Ovary (tissue), 9 donors: ENCODE measurements around the gene TMEM269. TPM values are rescaled to one million over a fixed set of nuclear protein-coding genes. Genes with fewer than 3 reads are reported as not detected.

Experiments
- DNase-seq, 5 donors: peaks; one replicate each; pipeline ENCODE4 v3.0.0-alpha.2; 2019 to 2020
- H3K27ac ChIP-seq, 2 donors: fragments of 200-600 bp; one replicate each; pipeline versions ENCODE4 v1.5.1 to v1.8.0; 2019 to 2022
- H3K27me3 ChIP-seq: fragments of 200-600 bp; one replicate; pipeline ENCODE4 v1.8.0; 2022
- H3K36me3 ChIP-seq: fragments of 200-600 bp; sonication (generic); one replicate; pipeline ENCODE4 v1.5.1; 2019
- H3K4me1 ChIP-seq: one replicate; pipeline ENCODE4 v1.8.1; 2013; ENCODE audit warnings: mild to moderate bottlenecking, moderate library complexity; ENCODE audit not compliant: insufficient read depth
- H3K4me3 ChIP-seq: fragments of 200-600 bp; sonication (generic); one replicate; pipeline ENCODE4 v1.5.1; 2017
- H3K9me3 ChIP-seq, 2 donors: fragments of 200-600 bp in 1 of 2; sonication (generic) in 1 of 2; one replicate each; pipeline versions ENCODE4 v1.5.1 to v1.8.1; 2013 to 2019; ENCODE audit warnings: mild to moderate bottlenecking in 1 of 2, moderate library complexity in 1 of 2
- CTCF ChIP-seq, 3 donors: fragments of 450-650 bp in 2 of 3; fragments of 200-600 bp in 1 of 3; IDR thresholded peaks; one replicate each; pipeline versions ENCODE4 v1.5.1 to v1.8.0; 2016 to 2022; ENCODE audit warnings: antibody characterized with exemption in 3 of 3, mild to moderate bottlenecking in 1 of 3
- EP300 ChIP-seq: sonication (generic); formaldehyde crosslinking; IDR thresholded peaks from one replicate; pipeline ENCODE4 v1.6.1; 2017; ENCODE audit warnings: antibody characterized with exemption
- POLR2A ChIP-seq: fragments of 450-650 bp; IDR thresholded peaks from one replicate; pipeline ENCODE4 v1.6.1; 2017; ENCODE audit warnings: antibody characterized with exemption, mild to moderate bottlenecking, moderate library complexity
- WGBS, 3 donors: extraction: QIAGEN DNeasy Blood & Tissue Kit in 1 of 3; methylation state at CpG; one replicate each; pipeline versions ENCODE4 v1.1.5 to v1.1.7; 2013 to 2017; 5-methylcytosine and 5-hydroxymethylcytosine counted together
- intact Hi-C, 4 donors: fragments of 100-400 bp; cut with DNase I; formaldehyde crosslinking; loops; one replicate each; pipeline versions ENCODE4 v1.11.0 to v1.15.1; 2022 to 2023
- polyA plus RNA-seq, 2 donors: library from polyadenylated mRNA; stranded (reverse); fragments of 200-250 nt in 1 of 2; fragments of 350-450 nt in 1 of 2; fragmentation: Illumina TruSeq in 1 of 2; extraction: RNeasy Lipid Tissue Mini Kit (QIAGEN cat#74804) in 1 of 2; gene quantifications; one replicate each; pipeline ENCODE4 v1.2.3, GENCODE V29; 2013 to 2014
- total RNA-seq, 7 donors: library from RNA; depleted of rRNA in 2 of 7; stranded (reverse); fragments of >200 nt in 2 of 7; fragmentation: NEBNext Ultra II Directional in 3 of 7; extraction: Animal tissue kit (Norgen Biotek cat#: 25700) in 3 of 7; gene quantifications; one replicate each; pipeline versions ENCODE4 v1.1.0 to v1.2.4, GENCODE V29; 2016 to 2023
- donor health status: DM: no; HTN: no; CAD: no; lungs with moderate emphysema.
- donor health status: DM: no; HTN: no; CAD: no.
- donor health status: Bipolar disorder and iron deficiency.
- donor health status: DM: yes; HTN: yes; CAD: no.
- donor health status: DM: no; HTN: no; CAD: no.
- donor health status: DM: yes; HTN: yes; CAD: no.

The TMEM269 gene
- total and polyA plus RNA-seq, 9 donors = 0.07 to 0.62 (median 0.31) TPM; not detected in 3

- 89 to 92% (median 92%) methylated on average over 5 of the region's 5 CpGs for WGBS, 3 donors
- Histone ChIP-seq H3K4me3 (no peak overlapping the region), H3K27me3 (no peaks in the 10 kb centered on the region), H3K27ac (no peak overlapping the region), H3K36me3 (no peaks in the 10 kb centered on the region), H3K9me3 (no peaks in the 10 kb centered on the region), H3K4me1 (peaks cover 3% of the 10 kb centered on the region)
- intact Hi-C loops = loop anchor here in 1 of 4 donors (10.0 kb wide), 1 partner anchor 290 kb away; no protein-coding TSS in a partner anchor
- no peak for DNase-seq
- no peak for TF ChIP-seq EP300
- TF ChIP-seq CTCF (IDR thresholded peaks at IDR 0.05) = no peak
- TF ChIP-seq POLR2A = no peak
These were observed 9.8 kb upstream of the TMEM269 start for GRCh38 chr1:42774928-42775526.

GRCh38 chr1:42776502-42776901 is 8.3 kb upstream of the TMEM269 start:
- no peak overlapping the region for H3K4me3 ChIP-seq
- H3K36me3 ChIP-seq = no peaks in the 10 kb centered on the region

GRCh38 chr1:42777852-42778251 is 6.9 kb upstream of the TMEM269 start:
- TF ChIP-seq CTCF (IDR thresholded peaks at IDR 0.05) = no peak
- TF ChIP-seq POLR2A = no peak
- TF ChIP-seq EP300 = no peak
- Histone ChIP-seq H3K4me1 (no peaks in the 10 kb centered on the region), H3K27ac (no peak overlapping the region), H3K4me3 (no peak overlapping the region), H3K27me3 (no peaks in the 10 kb centered on the region), H3K9me3 (no peaks in the 10 kb centered on the region), H3K36me3 (no peaks in the 10 kb centered on the region)
- DNase-seq = no peak
- intact Hi-C loops = loop anchor here in 1 of 4 donors (10.0 kb wide), 1 partner anchor 287 kb away; no protein-coding TSS in a partner anchor

More at GRCh38 chr1:42776502-42776901, 8.3 kb upstream of the TMEM269 start:
- WGBS, 3 donors = 96 to 97% (median 96%) methylated on average over 6 of the region's 6 CpGs
- no peaks in the 10 kb centered on the region for H3K27me3 ChIP-seq
- no peak overlapping the region for H3K27ac ChIP-seq
- no peak for DNase-seq
- H3K4me1 ChIP-seq = peaks cover 2% of the 10 kb centered on the region
- TF ChIP-seq EP300 = no peak
- no peak for TF ChIP-seq POLR2A
- no peak for TF ChIP-seq CTCF (IDR thresholded peaks at IDR 0.05)
- H3K9me3 ChIP-seq = no peaks in the 10 kb centered on the region
- intact Hi-C loops = loop anchor here in 1 of 4 donors (10.0 kb wide), 1 partner anchor 288 kb away; no protein-coding TSS in a partner anchor

- no peaks in the 10 kb centered on the region for H3K27me3 ChIP-seq
- no peaks in the 10 kb centered on the region for H3K36me3 ChIP-seq
- intact Hi-C loops = loop anchor here in 2 of 4 donors (10.0 kb wide), 1 partner anchor 285 kb away; no protein-coding TSS in a partner anchor
- no peaks in the 10 kb centered on the region for H3K9me3 ChIP-seq
- no peak for TF ChIP-seq EP300
- TF ChIP-seq CTCF (IDR thresholded peaks at IDR 0.05) = no peak
- TF ChIP-seq POLR2A = no peak
- H3K4me3 ChIP-seq = no peak overlapping the region
- no peak for DNase-seq
- WGBS, 3 donors = 77 to 86% (median 80%) methylated on average over 2 of the region's 2 CpGs
- H3K27ac ChIP-seq = no peak overlapping the region
- no peaks in the 10 kb centered on the region for H3K4me1 ChIP-seq
These were observed 5.1 kb upstream of the TMEM269 start for GRCh38 chr1:42779725-42780124.
